NCI-H1105 treated with DMSO at 0.1 percent for 48 hours (cell line): ENCODE results near the gene EPHX1.
"Not testable (repeated sequence)": the region's sequence is repeated elsewhere in the genome, so short reads cannot be mapped to it uniquely, and the experiment has no call there.

Source experiments
- DNase-seq: peaks from one replicate; lab custom pipeline; 2025; lab: John Stamatoyannopoulos, UW

The EPHX1 gene

DNA sequence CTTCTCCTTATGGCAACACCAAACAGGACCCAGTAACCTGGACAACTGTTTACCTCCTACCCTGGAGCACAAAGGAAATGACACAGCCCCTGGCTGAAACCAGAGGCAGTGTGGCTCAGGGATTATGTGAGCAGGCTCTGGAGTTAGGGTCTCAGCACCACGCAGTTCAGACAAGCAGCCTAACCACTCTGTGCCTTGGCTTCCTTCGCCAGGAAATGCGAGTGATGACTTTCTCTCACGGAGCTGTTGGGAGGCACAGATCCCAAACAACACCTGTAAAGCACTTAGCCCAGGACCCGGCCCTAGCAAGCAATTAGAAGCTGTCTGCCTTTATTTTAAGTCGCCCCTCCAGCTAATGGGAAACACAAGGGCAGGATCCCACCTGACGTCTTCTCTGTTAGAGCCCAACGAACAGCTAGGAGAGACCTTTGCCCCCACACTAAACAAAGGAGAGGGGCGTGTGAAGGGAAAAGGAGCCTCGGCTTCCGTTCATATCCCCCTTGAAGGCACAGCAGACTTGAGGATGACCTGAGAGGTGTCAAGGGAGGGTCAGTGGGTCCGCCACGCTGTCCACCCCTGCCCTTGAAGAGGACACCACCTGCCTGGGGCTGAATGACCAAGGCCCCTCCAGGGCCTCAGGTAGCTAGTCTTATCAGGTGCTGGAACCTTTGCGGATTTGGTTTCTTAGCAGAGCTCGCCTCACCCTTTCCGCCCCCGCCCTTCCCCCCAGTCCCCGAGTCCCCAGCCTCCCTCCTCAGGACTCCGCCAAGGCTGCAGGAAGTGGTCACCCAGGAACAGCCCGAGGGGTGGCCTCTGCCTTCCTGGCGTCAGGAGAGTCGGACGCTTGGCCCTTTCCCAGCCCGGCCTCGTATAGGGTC lies 71.4 kb downstream of the EPHX1 start:
- DNase-seq = no peak

DNA sequence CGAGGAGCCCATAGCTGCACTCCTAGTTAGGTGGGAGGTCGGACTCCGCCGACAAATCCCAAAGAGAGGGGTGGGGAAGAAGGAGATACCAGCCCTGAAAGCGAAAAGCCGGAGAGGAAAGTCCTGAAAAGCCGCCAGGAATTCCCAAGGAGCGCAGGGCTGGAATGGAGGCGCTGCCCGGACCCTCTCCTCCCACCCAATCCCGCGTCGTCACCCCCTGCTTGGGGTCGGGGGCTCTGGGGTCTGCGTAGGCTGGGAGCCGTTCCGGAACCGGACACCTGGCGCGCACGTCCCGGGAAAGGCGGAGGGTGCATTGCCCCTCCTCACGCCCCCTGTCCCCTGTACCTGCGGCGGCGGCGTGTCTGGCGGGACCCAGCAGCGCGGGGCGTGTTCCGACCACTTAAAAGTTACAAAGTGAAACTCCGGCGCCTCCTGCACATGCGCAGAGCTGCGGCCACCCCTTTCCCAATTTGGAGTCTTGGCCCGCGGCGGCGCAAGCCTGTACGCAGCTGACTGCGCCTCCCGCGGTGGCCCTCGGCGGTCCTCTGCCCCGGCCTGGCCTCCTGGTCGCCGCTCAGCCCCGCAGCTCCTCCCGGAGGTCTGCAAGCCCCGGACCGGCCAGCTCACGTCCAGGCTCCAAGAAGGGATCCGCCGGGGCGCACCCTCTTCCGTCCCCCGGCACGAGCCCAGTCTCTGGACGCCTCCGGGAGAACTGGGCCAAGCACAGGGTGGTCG lies 72.2 kb downstream of the EPHX1 start, which contains the start of gene TMEM63A:
Gene TMEM63A (minus strand): TSS at position 422 of the 735 bp plus-strand sequence. CDS start 4,800 bp downstream, outside the sequence.
- no peak for DNase-seq

DNA sequence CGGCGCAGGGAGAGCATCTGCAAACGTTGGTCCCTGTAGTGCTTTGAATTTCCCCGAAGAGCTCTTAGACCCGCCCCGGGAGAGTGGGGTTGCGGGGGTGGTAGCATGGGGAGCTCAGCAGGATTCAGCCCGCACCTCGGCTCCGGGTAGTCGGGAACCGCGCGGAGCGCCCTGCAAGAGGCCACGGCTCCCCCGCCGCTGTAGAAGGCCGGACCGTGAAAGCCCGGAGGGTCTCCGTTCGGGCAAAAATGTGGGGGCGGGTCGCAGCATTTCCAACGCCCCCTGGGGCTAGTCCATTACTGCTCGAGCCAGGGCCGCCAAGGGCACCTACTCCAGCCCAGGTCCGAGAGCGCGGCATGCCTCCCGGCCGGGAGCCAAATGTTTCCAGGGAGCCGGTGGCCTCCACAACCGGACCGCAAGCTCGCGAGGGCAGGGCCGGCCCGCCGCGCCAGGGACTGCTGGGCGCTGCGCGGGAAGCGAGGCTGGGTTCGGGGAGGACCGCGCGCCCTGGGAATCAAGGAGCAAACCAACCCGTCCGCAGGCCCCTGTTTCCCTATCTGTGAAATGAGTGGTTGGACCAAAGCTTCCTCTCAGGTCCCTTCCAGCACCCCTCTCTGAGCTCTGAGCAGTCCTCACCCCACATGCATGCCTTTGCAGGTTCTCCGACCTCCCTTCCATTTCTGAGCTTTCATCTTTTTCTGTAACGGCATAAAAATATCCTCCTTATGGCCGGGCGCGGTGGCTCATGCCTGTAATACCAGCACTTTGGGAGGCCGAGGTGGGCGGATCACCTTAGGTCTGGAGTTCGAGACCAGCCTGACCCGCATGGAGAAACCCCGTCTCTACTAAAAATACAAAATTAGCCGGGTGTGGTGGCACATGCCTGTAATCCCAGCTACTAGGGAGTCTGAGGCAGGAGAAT lies 73.0 kb downstream of the EPHX1 start:
- DNase-seq = no peak

DNA sequence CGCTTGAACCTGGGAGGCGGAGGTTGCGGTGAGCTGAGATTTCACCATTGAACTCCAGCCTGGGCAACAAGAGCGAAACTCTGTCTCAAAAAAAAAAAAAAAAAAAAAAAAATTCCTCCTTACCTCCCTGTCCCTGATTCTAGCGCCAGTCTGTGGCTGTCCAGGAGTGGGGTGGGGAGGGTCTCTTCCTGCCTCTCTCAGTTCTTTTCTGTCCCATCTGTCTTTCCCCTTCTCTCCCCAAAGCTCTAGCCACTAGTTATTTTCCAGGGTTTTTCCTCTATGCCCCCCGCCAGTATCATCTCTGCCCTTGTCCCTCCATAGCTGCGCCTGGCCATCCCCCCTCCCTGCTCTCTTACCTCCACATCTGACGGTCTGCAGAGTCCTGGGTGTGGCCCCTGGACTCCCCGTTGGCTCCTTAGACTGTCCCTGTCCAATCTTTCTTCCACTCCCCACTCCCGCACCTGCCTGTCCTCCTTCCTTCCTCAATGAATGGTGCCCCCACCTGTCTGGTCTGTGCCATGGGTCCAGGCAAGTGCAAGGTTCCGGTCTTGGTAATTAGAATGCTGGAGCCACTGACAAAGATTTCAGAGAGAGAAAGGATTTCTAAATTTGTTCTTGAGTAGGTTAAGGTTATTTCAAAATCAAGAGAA lies 73.8 kb downstream of the EPHX1 start:
- no peak for DNase-seq

DNA sequence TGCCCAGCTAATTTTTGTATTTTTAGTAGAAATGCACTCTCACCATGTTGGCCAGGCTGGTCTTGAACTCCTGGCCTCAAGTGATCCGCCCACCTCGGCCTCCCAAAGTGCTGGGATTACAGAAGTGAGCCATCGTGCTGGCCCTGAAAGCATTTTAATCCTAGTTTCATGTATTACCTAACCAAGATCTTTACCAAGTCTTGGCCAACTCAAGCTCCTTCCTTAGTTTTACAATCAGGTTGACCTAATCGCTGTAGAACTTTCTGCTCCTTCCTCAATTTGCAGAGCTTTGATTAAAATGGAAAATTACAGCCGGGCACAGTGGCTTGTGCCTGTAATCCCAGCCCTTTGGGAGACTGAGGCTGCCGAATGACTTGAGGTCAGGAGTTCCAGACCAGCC lies 75.4 kb downstream of the EPHX1 start:
- no peak for DNase-seq

DNA sequence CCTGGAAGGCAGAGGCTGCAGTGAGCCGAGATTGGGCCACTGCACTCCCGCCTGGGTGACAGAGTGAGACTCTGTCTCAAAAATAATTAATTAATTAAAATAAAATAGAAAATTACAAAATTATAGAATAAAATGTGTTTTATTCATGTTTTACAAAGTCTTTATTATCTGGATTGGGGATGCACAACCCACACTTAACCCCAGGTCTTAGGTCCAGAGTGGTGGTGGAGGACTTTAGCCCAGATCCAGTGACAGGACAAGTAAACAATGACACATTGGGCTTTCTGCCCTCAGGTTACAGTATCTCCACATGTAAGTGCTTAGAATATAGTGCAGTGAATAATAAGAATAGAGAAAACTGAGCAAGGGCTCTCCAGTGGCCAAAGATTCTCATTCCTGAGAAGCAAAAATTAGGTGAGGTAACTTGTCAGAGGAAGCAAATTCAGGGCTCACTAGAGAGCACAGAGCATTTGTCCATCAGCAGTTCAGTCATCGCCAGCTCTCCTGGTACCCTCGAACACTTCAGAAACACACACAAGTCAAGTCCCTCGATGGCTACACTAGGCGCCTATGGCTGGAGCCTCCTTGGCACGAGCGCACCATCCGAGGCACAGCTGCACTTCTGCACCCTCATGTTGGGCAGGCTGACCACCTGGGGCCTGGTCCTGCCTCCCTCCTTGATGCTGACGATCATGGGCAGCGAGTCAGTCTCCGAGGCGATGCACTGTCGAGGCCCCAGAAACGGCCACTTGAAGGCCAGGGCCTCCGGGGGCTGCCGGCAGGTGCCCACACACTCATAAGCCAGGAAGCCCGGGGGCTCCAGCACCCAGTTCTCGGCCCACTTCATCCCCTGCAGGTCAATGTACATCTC lies 76.5 kb downstream of the EPHX1 start:
- DNase-seq = no peak

DNA sequence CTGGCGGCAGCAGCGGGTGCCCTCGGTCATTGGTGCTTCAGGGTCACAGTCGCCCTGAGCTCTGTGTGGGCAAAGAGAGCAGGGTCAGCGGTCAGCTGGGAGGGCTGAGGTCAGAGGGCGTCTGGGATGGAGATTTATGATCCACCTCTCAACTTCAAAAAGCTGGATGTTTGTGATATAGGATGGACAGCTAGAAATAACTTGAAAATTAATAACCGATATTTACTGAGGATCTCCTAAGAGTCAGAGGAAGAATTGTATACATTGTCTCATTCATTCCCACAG lies 77.0 kb downstream of the EPHX1 start:
- DNase-seq = no peak

DNA sequence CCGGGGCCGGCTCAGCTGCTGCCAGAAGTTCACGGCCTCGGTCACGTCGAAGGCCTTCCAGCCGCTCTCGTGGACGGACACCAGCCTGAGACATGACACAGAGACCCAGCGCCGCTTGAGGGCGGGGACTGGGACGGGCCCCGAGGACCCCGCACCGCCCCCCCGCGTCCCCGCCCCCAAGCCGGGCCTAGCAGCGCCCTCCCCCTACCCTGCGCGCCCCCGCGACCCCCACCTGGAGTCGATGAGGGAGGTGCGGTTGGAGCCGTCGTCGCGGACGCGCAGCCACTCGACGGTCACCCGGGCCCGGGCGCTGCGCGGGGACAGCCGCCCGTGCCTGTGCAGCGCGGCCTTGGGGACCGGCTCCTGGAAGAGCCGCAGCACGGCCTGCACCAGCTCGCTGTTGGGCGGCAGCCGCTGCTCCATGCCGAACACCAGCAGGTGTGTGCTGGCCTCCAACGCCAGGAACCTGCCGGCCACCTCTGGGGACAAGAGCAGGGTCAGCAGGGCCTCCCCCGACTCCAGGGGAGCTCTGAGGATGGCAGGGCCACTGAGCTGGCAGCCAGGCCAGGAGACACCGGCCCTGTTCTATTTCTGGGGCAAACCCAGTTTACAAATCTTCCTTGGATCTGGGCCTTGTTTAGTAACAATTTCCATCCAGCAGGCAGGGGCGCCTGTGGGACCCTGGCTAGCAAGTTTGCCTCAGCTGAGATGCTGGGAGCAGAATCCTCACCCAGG lies 77.8 kb downstream of the EPHX1 start:
- DNase-seq = not testable (repeated sequence)

DNA sequence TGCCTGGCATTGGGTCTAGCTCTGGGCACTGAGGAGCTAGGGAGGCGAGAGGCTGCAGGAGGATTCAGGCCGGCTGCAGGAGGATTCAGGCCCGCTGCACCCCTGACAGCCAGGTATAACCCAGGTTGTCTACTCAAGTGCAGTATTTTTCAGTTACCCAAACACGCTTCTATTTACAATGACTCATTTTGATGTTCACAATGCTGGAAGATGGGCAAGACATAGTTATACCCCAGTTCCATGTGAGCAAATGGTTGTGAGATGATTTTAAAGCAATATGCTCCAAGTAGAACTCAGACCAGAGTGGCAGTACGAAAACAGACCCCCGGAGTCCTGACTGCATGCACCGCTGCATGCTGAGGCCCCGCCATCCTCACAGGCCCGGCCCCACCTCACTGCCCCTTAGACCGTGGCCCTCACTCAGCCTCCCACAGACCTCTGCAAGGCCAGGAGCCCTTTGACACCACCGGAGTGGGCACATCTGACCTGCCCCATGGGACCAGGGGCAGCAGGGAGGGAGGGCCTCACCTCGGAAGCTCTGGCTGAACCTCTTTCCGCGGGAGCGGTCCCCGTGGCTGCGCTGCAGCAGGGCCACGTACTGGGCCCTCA lies 78.5 kb downstream of the EPHX1 start:
- DNase-seq = no peak

DNA sequence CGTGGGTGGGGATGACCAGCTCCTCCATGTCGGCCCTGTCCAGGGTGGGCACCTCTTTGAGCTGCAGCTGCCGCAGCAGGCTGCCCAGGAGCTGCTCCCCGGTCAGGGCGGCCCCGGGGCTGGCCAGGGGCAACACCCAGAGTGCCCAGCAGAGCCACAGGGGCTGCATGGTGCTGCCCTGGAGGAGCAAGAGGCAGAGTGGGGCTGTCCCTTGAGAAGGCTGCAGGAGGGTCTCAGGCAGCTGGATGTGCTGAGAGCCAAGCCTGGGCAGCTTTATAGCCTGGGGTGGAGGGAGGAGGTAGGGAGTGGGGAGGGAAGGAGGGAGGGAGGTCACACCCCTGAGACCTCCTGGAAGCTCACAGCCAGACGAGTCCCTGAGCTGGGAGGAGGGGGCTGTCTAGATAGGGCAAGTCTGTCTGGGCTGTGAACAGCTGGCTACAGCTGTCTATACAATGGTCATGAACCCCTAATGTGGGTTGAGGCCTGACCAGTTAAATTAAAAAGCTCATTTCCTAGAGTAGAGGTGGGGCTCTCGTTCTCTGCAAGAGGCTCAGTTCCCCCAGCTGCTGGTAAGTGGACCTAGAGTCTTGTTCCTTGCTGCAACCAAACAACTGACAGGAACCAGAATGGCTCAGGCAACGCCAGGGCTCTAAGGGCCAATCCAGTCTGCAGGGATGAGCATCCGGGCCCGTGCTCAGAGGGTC lies 79.1 kb downstream of the EPHX1 start, which contains the start of gene LEFTY1:
Gene LEFTY1 (minus strand): TSS at position 249 of the 704 bp plus-strand sequence. CDS start 80 bp downstream, at position 169.
- no peak for DNase-seq

DNA sequence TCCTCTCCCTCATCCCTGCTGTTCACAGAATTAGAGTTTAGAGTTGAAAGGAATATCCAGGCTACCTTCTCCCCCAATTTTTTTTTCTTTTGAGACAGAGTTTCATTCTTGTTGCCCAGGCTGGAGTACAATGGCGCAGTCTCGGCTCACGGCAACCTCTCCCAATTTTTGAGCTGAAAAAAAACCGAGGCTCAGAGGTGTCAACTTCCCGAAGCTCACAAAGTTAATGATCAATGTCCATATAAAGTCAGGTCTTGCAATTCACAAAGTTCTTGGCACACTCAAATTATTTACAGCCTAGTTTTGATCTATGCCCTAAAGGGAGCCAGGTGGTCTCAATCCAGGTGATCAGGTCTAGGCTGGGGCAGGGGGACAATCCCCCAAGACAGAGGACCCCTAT lies 79.8 kb downstream of the EPHX1 start:
- DNase-seq = no peak

DNA sequence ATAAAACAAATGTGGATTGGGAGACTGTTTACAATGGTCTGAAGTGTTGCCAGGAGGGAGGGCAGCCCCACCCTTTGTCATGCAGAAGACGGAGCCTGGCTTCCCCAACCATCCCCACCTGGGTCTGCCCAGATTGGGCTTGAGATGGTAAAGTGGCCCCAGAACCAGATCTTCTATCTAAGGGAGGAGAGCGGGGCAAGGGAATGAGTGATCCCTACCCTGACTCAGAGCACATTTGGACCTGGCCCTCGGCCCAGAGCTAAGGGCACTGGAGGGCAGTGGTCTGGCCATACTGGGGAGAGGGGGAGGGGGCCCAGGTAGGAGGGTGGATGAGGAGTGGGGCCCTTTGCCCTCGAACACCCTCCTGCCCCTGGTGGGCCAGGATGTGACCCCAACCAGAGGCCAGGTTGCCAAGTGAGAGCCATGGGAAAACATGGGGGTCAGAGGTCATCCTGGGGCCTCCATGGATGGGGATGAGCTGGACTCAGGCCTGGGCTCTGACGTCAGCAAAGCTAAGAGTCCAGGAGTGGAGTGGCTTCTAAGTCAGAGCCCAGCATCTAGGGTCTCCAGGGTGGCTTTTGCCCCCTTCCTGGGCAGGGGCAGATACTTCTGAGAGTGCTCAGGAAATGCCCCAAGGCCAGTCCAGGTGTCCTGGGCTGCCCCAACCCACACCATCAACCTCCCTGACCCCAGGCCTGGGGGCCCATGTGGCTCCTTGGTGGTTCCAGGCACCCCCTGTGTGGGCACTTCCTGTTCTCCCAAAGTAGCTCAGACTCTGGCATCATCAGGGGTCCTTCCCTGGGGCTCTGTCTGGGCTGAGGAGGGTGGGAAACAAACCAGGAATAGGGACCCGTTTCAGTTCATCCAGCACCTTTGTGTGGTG lies 80.7 kb downstream of the EPHX1 start:
- no peak for DNase-seq

DNA sequence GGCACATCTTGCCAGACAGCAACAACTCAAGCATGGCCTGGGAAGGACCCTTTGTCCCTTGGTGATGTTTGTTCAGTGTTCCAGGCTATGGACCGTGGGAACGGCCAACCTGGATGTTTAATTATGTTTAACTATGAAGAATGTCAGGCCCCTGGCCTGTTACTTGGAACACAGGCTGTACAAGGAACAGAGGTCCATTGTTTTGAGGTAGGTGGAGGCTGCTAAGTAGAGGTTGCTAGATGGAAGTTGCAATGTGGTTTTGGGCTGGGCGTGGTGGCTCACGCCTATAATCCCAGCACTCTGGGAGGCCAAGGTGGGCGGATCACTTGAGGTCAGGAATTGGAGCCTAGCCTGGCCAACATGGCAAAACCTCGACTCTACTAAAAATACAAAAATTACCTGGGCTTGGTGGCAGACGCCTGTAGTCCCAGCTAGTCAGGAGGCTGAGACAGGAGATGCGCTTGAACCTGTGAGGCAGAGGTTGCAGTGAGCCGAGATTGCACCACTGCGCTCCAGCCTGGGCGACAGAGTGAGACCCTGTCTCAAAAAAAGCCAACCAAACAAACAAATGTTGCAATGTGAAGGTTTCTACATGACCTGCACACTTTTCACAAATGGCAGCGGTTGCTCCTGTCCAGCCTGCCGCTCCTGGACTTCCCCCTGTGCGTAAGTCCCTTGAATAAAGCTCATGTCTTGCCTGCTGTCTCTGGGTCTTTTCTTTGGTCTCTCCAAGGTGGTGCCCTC lies 81.5 kb downstream of the EPHX1 start:
- DNase-seq = no peak

DNA sequence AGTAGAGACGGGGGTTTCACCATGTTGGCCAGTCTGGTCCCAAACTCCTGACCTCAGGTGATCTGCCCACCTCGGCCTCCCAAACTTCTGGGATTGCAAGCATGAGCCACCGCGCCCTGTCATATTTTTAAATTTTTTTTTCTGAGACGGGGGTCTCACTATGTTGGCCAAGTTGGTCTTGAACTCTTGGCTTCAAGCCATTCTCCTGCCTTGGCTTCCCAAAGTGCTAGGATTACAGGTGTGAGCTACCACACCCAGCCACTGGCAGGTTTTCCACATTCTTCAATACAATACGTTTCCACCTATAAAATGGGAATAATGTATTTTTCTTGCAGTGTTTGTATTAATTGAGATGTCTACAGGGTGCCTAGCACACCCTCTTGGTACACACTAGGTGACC lies 82.4 kb downstream of the EPHX1 start:
- no peak for DNase-seq
